Diencephalon (tissue), 1 donor: ENCODE results near the gene RILPL1. TPM values are rescaled to one million over a fixed set of nuclear protein-coding genes. Genes with fewer than 3 reads are reported as not detected.

Experiments used
- small RNA-seq: library from RNA; depleted of rRNA; stranded (forward); fragments of <200 nt; gene quantifications from one replicate; pipeline ENCODE3, GENCODE V24; 2014
- total RNA-seq: library from RNA; depleted of rRNA; stranded (reverse); fragments of >200 nt; gene quantifications from one replicate; pipeline ENCODE4 v1.2.3, GENCODE V29; 2014

The RILPL1 gene
- 6.2 TPM for total RNA-seq

GRCh38 chr12:123533672-123534643 is at the start of gene RILPL1:
RILPL1 (minus strand) TSS chr12:123533719; CDS start chr12:123533482, 237 bp downstream.

GRCh38 chr12:123457980-123458779 is 75.3 kb downstream of the RILPL1 start, which contains the start of gene SNRNP35:
SNRNP35 (plus strand) TSS chr12:123458139; CDS start chr12:123465541, 7,402 bp downstream.

GRCh38 chr12:123436017-123436964 is 97.2 kb downstream of the RILPL1 start, which contains the start of gene RILPL2:
RILPL2 (minus strand) TSS chr12:123436684; CDS start chr12:123436420, 264 bp downstream.

Small RNAs within 50 kb of the gene (small RNA-seq; reads per million reads assigned to genes)
- gene AC145423.2 (not detected), gene MIR3908 (not detected)

Other genes with a start within 250 kb of the RILPL1 start
- 37.1 TPM for gene SBNO1, start 168.9 kb downstream of the RILPL1 start, total RNA-seq
- 29.8 TPM for gene KMT5A, start 149.6 kb downstream of the RILPL1 start, total RNA-seq
- 1.8 TPM for gene RILPL2, start 97.0 kb downstream of the RILPL1 start, total RNA-seq
- gene SNRNP35, start 75.6 kb downstream of the RILPL1 start, total RNA-seq, result 24.7 TPM
- gene TMED2, start 50.8 kb upstream of the RILPL1 start, total RNA-seq, result 213 TPM
- 19.8 TPM for gene DDX55, start 68.4 kb upstream of the RILPL1 start, total RNA-seq
- gene EIF2B1, start 100.0 kb upstream of the RILPL1 start, total RNA-seq, result 26.8 TPM
- 32.5 TPM for gene GTF2H3, start 100.1 kb upstream of the RILPL1 start, total RNA-seq
- gene TCTN2, start 137.4 kb upstream of the RILPL1 start, total RNA-seq, result 33.0 TPM
- 20.1 TPM for gene ATP6V0A2, start 178.6 kb upstream of the RILPL1 start, total RNA-seq
- gene DNAH10, start 228.6 kb upstream of the RILPL1 start, total RNA-seq, result 5.3 TPM